ENCODE measurements around the gene NOTCH4. TPM values are rescaled to one million over a fixed set of nuclear protein-coding genes. Genes with fewer than 3 reads are reported as not detected.

NOTCH4 gene
- total and polyA plus RNA-seq, 9 of the 15 experiments (the other 6 are each of a cell fraction or from before 2014, with no cell fraction given): 0.24 to 4.3 (median 1.7) TPM

DNA sequence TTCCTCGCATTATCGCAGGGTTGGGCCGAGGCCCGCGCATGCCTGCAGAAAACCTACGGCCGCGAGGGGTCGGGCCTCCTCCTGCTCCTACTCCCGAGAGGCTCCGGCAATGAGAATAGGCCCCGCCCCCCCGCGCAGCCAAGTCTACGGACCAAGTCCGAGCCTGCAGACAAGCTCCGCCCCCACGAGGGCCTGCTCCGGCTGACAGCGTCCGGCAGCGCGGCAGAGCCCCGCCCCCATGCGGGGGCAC, 28.3 kb downstream of the NOTCH4 start (continued):
- TF ChIP-seq ZBTB43 (CRISPR knock-in tag; IDR thresholded peaks at IDR 0.05) (no peak), STAT5A (IDR thresholded peaks at IDR 0.05; ENCODE audit: borderline replicate concordance, low read length) (no peak), CREBBP (IDR thresholded peaks at IDR 0.05; ENCODE audit: low read depth, low read length) (no peak), POLR3G (IDR thresholded peaks at IDR 0.05; ENCODE audit: extremely low read depth, insufficient read length, insufficient replicate concordance) (no peak), SOX6 (IDR thresholded peaks at IDR 0.05) (no peak), TCF7L2 (IDR thresholded peaks at IDR 0.05; ENCODE audit: low read depth, low read length) (no peak), RBM15 (IDR thresholded peaks at IDR 0.05; ENCODE audit: insufficient read depth, low read length) (no peak), CEBPG (CRISPR knock-in tag; IDR thresholded peaks at IDR 0.05) (no peak), CEBPG (tag; conservative IDR thresholded peaks at IDR 0.05 in 1 of 2, IDR thresholded peaks at IDR 0.05 in 1 of 2) (no peak), HMG20B (CRISPR knock-in tag; IDR thresholded peaks at IDR 0.05) (no peak), NR4A1 (CRISPR knock-in tag; IDR thresholded peaks at IDR 0.05) (no peak), NR4A1 (tag; IDR thresholded peaks at IDR 0.05) (no peak), ZNF263 (CRISPR knock-in tag; IDR thresholded peaks at IDR 0.05; ENCODE audit: borderline replicate concordance) (no peak; the same call in none of the 2 replicates), HNRNPUL1 (IDR thresholded peaks at IDR 0.05; ENCODE audit: low read length) (no peak), RBBP5 (IDR thresholded peaks at IDR 0.05; ENCODE audit: borderline replicate concordance, insufficient read depth, low read length, poor library complexity, severe bottlenecking) (no peak), SPI1 (IDR thresholded peaks at IDR 0.05; ENCODE audit: borderline replicate concordance, low read depth, low read length) (no peak), DMBX1 (CRISPR knock-in tag; IDR thresholded peaks at IDR 0.05; ENCODE audit: borderline replicate concordance) (no peak), L3MBTL2 (IDR thresholded peaks at IDR 0.05) (no peak), SRF (CRISPR knock-in tag; IDR thresholded peaks at IDR 0.05) (peak in 1 of 2 experiments; percentile 72; a peak in 1 of 4 replicates), HMG20A (CRISPR knock-in tag; conservative IDR thresholded peaks at IDR 0.05) (no peak), POLR2B (IDR thresholded peaks at IDR 0.05; ENCODE audit: low read depth, partially characterized antibody) (no peak), ZNF41 (CRISPR knock-in tag; conservative IDR thresholded peaks at IDR 0.05) (no peak), CREM (IDR thresholded peaks at IDR 0.05; ENCODE audit: low read depth) (no peak), ZNF780A (CRISPR knock-in tag; IDR thresholded peaks at IDR 0.05) (no peak)

Data from K562 (cell line).